ENCODE measurements around the gene C7orf57.
"Not testable (repeated sequence)": the region's sequence is repeated elsewhere in the genome, so short reads cannot be mapped to it uniquely, and the experiment has no call there.

The C7orf57 gene

DNA sequence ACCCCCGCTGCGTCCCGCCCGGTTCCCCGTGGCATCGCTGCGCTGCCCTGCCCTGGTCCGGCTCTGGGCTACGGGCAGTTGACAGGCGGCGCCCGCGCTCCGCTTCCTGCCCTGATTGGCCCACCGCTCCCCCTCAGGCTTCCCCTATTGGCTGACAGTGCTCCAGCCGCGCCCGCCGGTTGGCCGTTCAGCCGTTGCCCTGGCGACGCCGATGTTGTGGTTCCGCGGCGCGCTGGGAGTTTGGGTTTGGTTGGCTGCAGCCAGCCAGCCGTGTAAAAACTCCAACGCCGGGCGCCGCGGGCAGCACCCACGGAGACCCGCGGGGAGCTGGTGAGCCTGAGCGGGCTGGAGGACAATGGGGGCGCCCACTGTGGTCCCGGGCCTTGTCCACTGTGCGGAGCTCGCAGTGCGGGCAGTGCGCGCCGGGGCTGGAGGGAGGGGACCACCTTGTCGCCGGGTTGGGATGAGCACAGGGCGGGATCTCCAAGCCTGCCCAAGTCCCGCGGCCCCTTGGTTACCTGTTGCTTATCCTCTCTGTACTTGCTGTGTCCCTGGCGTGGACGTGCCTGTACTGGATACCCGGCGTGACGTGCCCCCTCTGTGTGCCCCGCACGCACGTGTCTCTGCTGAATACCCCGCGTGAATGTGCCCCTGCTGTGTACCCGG is at the start of gene C7orf57:
Gene C7orf57 (plus strand): TSS at position 243 of the 666 bp plus-strand sequence. CDS start 766 bp downstream, outside the sequence.
- Mint-ChIP-seq H3K27ac (peak within 1 kb of the TSS; percentile 85), H3K4me3 (peak within 1 kb of the TSS; percentile 74), H3K9me3 (no peaks in the 10 kb centered on the region), H3K36me3 (ENCODE audit: low read depth) (no peaks in the 10 kb centered on the region), H3K27me3 (peaks cover 47% of the 10 kb centered on the region), H3K4me1 (ENCODE audit: low read depth) (peaks cover 17% of the 10 kb centered on the region)
- DNase-seq: peak; percentile 89

DNA sequence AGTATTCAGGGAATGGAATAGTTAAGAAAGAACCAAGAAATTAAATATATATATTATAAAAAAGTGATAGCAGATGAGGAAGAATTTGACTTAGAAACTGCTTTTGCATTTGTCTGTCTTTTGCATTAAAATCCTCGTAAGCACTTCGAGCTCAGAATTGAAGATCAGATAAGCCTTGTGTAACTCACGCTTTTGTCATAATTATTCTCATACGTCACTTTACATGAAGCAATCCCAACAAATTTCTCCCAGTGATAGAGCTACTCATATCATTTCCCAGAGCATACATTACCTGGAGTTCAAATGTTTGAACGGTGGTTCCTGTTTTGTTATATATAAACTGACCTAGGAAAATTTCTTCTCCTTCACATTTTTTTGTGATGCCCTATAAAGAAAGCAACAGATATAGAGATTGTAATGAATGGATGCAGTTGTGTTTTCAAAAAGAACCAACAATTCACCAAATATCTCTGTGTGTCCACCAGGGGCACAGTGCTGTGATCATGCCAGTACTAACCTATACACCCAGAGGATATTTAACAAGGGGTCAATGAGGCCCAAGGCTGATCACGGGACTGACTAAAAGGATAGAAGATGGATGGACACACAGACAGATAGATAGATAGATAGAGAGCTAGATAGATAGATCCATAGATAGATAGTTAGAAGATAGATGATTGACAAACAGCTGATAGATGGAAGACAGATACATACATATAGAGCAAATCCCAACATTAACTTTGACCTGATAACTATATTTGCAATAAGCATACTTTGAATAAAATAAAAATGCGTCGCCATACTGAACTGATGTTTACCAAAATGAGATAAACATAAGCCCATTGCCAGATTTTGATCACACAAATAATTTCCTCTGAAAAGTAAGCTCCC is 46.6 kb upstream of the C7orf57 start:
- Mint-ChIP-seq H3K4me3 (no peak overlapping the region), H3K27ac (no peak overlapping the region), H3K36me3 (ENCODE audit: low read depth) (no peaks in the 10 kb centered on the region), H3K4me1 (ENCODE audit: low read depth) (peaks cover 20% of the 10 kb centered on the region), H3K9me3 (peaks cover 2% of the 10 kb centered on the region), H3K27me3 (no peaks in the 10 kb centered on the region)
- no peak for DNase-seq

DNA sequence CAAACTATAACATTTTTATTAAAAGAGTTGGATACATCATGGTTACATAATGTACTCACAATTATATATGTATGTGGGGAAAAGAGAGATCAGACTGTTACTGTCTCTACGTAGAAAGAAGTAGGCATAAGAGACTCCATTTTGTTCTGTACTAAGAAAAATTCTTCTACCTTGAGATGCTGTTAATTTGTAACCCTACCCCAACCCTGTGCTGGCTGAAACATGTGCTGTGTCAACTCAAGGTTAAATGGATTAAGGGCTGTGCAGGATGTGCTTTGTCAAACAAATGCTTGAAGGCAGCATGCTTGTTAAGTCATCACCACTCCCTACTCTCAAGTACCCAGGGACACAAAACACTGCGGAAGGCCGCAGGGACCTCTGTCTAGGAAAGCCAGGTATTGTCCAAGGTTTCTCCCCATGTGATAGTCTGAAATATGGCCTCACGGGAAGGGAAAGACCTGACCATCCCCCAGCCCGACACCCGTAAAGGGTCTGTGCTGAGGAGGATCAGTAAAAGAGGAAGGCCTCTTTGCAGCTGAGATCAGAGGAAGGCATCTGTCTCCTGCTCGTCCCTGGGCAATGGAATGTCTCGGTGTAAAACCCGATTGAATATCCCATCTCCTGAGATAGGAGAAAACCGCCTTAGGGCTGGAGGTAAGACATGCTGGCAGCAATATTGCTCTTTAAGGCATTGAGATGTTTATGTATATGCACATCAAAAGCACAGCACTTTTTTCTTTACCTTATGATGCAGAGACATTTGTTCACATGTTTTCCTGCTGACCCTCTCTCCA is 45.5 kb upstream of the C7orf57 start:
- not testable (repeated sequence) for H3K4me3 Mint-ChIP-seq; H3K9me3 Mint-ChIP-seq; DNase-seq; H3K27me3 Mint-ChIP-seq; H3K27ac Mint-ChIP-seq; H3K36me3 Mint-ChIP-seq (ENCODE audit: low read depth)
- peaks cover 20% of the 10 kb centered on the region for H3K4me1 Mint-ChIP-seq (ENCODE audit: low read depth)

DNA sequence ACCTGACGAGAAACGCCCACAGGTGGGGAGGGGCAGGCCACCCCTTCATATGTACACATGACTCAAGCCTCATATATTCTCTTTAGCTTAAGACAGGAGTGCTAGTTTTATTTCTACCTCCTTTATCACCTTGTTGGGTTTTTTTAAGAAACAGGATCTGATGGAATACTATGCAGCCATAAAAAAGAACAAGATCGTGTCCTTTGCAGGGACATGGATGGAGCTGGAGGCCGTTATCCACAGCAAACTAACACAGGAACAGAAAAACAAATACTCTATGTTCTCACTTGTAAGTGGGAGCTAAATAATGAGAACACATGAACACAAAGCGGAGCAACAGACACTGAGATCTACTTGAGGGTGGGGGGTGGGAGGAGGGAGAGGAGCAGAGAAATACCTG is 44.8 kb upstream of the C7orf57 start:
- no peak for DNase-seq
- H3K4me3 Mint-ChIP-seq: no peak overlapping the region
- H3K4me1 Mint-ChIP-seq (ENCODE audit: low read depth): peaks cover 20% of the 10 kb centered on the region
- H3K27me3 Mint-ChIP-seq: no peaks in the 10 kb centered on the region
- H3K36me3 Mint-ChIP-seq (ENCODE audit: low read depth): no peaks in the 10 kb centered on the region
- H3K27ac Mint-ChIP-seq: no peak overlapping the region
- H3K9me3 Mint-ChIP-seq: peaks cover 6% of the 10 kb centered on the region

DNA sequence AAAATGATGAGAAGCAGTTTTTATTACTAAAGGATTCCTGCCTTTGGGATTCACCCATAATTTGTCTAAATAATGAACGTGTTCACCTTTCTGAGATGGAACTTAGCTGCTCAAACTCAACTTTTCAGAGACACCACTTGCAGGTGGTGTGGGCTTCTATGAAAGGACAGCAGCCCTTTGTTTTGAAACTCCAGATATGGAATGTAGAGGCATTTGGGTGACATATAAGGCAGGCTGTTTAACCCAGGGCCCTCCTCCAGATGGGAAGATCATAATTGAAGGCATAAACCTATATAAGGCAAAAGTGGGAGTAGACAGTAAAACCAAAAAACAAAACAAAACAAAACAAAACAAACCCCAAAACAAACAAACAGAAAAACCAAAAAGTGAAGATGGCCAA is 44.1 kb upstream of the C7orf57 start:
- Mint-ChIP-seq H3K27ac (peak overlapping the region; percentile 97), H3K4me1 (ENCODE audit: low read depth) (peaks cover 20% of the 10 kb centered on the region), H3K9me3 (peaks cover 6% of the 10 kb centered on the region), H3K27me3 (no peaks in the 10 kb centered on the region), H3K36me3 (ENCODE audit: low read depth) (no peaks in the 10 kb centered on the region), H3K4me3 (peak overlapping the region; percentile 83)
- DNase-seq: no peak

DNA sequence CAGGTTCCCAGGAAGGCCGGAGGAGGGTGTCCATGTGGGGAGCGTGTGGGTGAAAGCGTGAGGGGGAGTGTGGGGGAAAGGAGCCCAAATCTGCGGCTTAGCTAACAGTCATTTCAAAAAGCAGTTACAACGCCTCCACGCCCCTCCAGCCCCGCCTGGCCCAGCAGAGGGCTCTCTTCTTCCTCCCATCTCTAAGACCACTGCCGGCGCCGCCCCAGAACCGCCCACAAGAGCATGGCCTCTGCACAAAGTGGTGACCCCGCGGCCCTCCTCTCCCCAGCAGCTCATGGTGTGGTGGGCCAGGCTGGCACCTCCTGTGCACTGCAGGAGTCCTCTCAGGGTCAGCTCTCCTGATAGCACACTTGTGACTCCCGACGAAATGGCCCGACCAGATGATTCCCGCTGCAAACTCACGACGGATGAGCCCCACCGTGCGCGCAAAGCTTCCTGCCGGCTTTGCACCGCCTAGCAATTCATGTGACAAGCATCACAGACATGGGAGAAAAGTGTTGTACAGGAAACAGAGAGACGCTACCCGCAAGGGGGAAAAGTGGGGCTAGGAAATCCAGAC is 43.5 kb upstream of the C7orf57 start:
- Mint-ChIP-seq H3K4me3 (peak overlapping the region; percentile 83), H3K27me3 (no peaks in the 10 kb centered on the region), H3K4me1 (ENCODE audit: low read depth) (peaks cover 20% of the 10 kb centered on the region), H3K36me3 (ENCODE audit: low read depth) (no peaks in the 10 kb centered on the region), H3K27ac (peak overlapping the region; percentile 97), H3K9me3 (peaks cover 6% of the 10 kb centered on the region)
- DNase-seq: peak; percentile 89

DNA sequence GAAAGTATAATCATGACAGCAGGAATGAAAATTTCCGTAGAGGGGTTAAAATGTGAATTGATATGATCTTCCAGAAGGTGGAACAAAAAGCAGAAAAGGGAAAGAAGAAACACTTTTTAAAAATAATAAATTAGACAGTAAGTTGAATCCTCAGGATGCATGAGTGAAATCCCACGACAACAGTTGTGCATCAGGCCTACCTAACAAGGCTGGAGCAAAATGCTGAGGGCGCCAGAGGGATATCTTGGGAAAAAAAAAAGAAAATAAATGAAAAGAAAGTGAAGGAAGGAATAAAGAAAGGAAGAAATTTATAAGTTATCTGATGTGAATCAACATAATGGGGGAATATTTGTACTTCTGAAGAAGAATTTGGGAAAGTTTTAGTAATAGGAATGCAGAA is 42.9 kb upstream of the C7orf57 start:
- Mint-ChIP-seq H3K27me3 (no peaks in the 10 kb centered on the region), H3K4me3 (peak overlapping the region; percentile 83), H3K9me3 (peaks cover 6% of the 10 kb centered on the region), H3K27ac (peak overlapping the region; percentile 97), H3K4me1 (ENCODE audit: low read depth) (peaks cover 20% of the 10 kb centered on the region), H3K36me3 (ENCODE audit: low read depth) (no peaks in the 10 kb centered on the region)
- no peak for DNase-seq

DNA sequence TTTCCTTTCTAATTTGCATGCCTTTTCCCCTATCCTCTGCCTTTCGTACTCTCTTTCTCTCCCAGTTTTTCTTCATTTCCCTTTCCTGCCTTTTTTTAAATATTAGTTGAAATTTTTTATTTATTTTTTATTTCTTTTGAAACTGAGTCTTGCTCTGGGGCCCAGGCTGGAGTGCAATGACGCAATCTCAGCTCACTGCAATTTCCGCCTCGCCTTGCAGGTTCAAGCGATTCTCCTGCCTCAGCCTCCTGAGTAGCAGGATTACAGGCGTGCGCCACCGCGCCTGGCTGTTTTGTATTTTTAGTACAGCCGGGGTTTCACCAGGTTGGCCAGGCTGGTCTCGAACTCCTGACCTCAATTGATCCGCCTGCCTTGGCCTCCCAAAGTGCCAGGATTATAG is 35.9 kb upstream of the C7orf57 start:
- Mint-ChIP-seq H3K9me3 (peaks cover 4% of the 10 kb centered on the region), H3K36me3 (ENCODE audit: low read depth) (no peaks in the 10 kb centered on the region), H3K27ac (no peak overlapping the region), H3K27me3 (no peaks in the 10 kb centered on the region), H3K4me1 (ENCODE audit: low read depth) (no peaks in the 10 kb centered on the region), H3K4me3 (no peak overlapping the region)
- no peak for DNase-seq

DNA sequence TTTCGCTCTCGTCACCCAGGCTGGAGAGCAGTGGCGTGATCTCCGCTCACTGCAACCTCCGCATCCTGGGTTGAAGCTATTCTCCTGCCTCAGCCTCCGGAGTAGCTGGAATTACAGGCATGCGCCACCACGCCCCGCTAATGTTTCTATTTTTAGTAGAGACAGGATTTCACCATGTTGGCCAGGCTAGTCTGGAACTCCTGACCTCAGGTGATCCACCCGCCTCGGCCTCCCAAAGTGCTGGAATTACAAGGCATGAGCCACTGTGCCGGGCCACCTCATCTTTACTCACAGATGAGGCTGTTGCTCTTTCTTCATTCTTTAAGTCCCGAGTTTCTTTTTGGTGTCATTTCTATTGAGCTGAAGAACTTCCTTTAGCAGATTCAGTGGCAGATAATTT is 35.2 kb upstream of the C7orf57 start:
- H3K36me3 Mint-ChIP-seq (ENCODE audit: low read depth); H3K4me1 Mint-ChIP-seq (ENCODE audit: low read depth); H3K4me3 Mint-ChIP-seq; DNase-seq; H3K9me3 Mint-ChIP-seq; H3K27ac Mint-ChIP-seq; H3K27me3 Mint-ChIP-seq: not testable (repeated sequence)

DNA sequence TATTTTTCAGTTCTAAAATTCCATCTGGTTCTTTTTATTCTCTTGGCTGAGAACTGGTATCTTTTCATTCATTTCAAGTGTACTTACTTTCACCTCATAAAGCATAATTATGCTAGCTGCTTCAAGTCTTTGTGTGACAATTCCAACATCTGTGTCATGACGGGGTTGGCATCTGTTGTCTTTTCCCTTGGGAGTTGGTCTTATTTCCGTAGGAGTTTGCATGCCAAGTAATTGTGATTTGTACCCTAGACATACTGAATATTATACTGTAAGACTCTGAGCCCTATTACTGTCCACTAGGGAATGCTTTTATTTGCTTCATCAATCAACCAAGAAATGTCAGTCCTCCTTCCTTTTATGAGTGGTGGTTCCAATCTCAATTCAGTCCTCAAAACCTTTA is 31.3 kb upstream of the C7orf57 start:
- H3K4me1 Mint-ChIP-seq (ENCODE audit: low read depth): no peaks in the 10 kb centered on the region
- no peaks in the 10 kb centered on the region for H3K9me3 Mint-ChIP-seq
- no peak overlapping the region for H3K4me3 Mint-ChIP-seq
- no peaks in the 10 kb centered on the region for H3K36me3 Mint-ChIP-seq (ENCODE audit: low read depth)
- H3K27me3 Mint-ChIP-seq: no peaks in the 10 kb centered on the region
- DNase-seq: no peak
- H3K27ac Mint-ChIP-seq: no peak overlapping the region

DNA sequence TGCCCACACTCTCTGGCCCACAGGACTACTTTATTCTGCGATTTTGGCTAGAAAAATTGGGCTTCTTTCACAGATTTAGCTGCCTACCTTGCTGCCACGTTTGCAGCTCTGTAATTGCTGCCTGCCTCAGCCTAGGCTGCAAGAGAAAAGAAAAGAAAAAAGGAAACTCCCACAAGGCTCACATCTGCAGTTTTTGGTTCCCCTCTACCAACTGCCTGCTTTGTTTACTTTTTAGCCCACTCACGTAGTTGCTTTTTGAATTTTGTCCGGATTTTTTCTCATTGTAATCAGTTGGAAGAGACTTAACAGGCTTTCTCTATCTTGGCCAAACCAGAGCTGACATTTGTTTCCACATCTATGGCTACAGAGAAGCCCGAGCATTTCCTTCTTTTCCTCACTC is 30.7 kb upstream of the C7orf57 start:
- Mint-ChIP-seq H3K4me1 (ENCODE audit: low read depth) (no peaks in the 10 kb centered on the region), H3K36me3 (ENCODE audit: low read depth) (no peaks in the 10 kb centered on the region), H3K9me3 (no peaks in the 10 kb centered on the region), H3K4me3 (no peak overlapping the region), H3K27me3 (no peaks in the 10 kb centered on the region), H3K27ac (no peak overlapping the region)
- no peak for DNase-seq

DNA sequence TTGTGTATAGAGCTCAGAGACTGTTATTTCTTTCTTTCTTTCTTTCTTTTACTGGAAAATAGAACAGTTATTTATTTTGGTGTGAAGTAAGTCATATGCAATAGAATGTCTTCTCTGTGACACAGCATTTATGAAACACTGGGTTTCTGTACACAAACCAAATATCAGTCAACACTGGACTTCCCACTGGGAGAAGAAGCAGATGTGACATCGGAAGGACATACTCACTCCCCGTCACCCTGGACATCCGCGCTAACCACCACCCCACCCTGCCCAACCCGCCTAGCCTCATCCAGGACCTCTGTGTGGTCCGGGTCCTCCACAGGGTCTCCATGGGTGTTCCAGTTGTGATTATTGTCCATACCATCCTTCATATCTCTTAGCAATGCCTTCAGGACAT is 28.5 kb upstream of the C7orf57 start:
- H3K4me3 Mint-ChIP-seq: no peak overlapping the region
- H3K9me3 Mint-ChIP-seq: no peaks in the 10 kb centered on the region
- H3K36me3 Mint-ChIP-seq (ENCODE audit: low read depth): no peaks in the 10 kb centered on the region
- no peaks in the 10 kb centered on the region for H3K4me1 Mint-ChIP-seq (ENCODE audit: low read depth)
- H3K27ac Mint-ChIP-seq: no peak overlapping the region
- H3K27me3 Mint-ChIP-seq: no peaks in the 10 kb centered on the region
- no peak for DNase-seq

DNA sequence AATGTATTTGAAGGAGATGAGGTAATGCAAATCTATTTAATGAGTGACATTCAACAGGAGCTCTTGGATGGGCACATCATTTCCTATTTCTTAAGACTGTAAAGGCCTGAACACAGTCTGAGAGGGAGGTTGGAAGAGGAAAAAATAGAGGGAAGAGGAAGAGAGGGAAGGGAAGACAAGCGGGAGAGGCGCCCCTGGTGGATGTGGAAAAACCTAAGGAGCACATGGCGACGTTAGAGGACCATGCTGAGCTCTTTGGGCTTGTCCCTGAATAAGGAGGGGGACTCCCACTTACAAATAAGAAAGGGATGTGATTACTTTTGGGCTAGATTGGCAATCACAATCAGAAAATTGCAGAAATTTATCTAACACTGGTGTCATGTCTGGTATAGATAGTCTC is 26.1 kb upstream of the C7orf57 start:
- Mint-ChIP-seq H3K27ac (no peak overlapping the region), H3K9me3 (no peaks in the 10 kb centered on the region)
- DNase-seq: no peak

DNA sequence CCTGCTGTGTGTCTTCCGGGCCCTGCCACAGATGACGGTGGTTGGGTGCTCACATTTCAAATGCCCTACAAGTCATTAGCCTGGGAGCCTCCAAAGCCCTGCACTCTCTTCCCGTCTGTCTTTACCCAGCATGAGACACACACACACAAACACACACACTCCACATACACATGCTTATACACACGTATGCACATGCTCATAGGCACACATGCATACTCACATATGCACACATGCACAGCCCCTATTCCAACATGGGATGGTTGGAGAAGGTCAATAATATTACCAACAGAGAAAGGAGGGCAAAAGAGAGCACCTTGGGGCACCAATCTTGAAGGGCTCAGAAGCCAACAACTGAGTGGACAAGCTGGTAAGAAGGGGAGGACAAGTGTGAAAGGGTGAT is 25.4 kb upstream of the C7orf57 start:
- no peaks in the 10 kb centered on the region for H3K36me3 Mint-ChIP-seq (ENCODE audit: low read depth)
- no peak overlapping the region for H3K4me3 Mint-ChIP-seq
- no peaks in the 10 kb centered on the region for H3K4me1 Mint-ChIP-seq (ENCODE audit: low read depth)
- no peak for DNase-seq
- H3K27ac Mint-ChIP-seq: no peak overlapping the region
- no peaks in the 10 kb centered on the region for H3K9me3 Mint-ChIP-seq
- H3K27me3 Mint-ChIP-seq: no peaks in the 10 kb centered on the region

More for the DNA sequence above, 26.1 kb upstream of the C7orf57 start:
- Mint-ChIP-seq H3K27me3 (no peaks in the 10 kb centered on the region), H3K4me1 (ENCODE audit: low read depth) (no peaks in the 10 kb centered on the region), H3K36me3 (ENCODE audit: low read depth) (no peaks in the 10 kb centered on the region), H3K4me3 (no peak overlapping the region)
